WI38 (cell line): ENCODE results near the gene GNB2.

ENCODE experiments used
- H3K4me3 ChIP-seq: 2 replicates; pipeline ENCODE4 v1.5.1; 2011; ENCODE audit warnings: low read depth, mild to moderate bottlenecking, control low read depth, low read length
- TF ChIP-seq, protein P1 (sequence below): IDR thresholded peaks from 2 replicates; pipeline ENCODE4 v1.5.1; 2012; ENCODE audit warnings: low read depth, mild to moderate bottlenecking, control low read depth, low read length

The GNB2 gene

DNA sequence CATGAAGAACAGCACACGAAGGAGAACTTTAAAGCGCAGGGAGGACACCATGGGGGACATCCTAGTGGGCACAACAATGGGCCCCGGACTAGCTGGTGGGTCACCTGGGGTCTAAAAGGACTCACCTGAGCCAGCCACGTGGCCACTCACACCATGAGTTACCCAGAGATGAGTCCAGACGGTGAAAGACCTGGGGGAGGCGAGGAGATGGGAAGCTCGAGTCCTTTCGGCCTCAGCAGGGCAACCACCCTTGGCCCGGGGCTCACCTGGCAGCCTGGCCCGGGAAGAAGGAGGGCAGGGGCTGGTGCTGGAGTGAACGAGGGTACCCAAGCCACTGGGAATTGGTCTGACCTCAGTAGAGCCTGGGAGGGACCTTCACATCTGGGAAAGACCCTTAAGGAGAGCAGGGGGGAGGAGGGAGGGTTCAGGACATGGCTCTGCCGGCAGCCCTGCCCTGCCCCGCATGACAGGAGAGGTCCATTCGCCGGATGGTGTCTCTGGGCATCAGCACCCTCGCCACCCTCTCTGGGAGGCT, 14.9 kb downstream of the GNB2 start:
- no peak overlapping the region for H3K4me3 ChIP-seq
- TF ChIP-seq, protein P1, sequence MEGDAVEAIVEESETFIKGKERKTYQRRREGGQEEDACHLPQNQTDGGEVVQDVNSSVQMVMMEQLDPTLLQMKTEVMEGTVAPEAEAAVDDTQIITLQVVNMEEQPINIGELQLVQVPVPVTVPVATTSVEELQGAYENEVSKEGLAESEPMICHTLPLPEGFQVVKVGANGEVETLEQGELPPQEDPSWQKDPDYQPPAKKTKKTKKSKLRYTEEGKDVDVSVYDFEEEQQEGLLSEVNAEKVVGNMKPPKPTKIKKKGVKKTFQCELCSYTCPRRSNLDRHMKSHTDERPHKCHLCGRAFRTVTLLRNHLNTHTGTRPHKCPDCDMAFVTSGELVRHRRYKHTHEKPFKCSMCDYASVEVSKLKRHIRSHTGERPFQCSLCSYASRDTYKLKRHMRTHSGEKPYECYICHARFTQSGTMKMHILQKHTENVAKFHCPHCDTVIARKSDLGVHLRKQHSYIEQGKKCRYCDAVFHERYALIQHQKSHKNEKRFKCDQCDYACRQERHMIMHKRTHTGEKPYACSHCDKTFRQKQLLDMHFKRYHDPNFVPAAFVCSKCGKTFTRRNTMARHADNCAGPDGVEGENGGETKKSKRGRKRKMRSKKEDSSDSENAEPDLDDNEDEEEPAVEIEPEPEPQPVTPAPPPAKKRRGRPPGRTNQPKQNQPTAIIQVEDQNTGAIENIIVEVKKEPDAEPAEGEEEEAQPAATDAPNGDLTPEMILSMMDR = no peak

GRCh38 chr7:100689230-100690135, 15.9 kb downstream of the GNB2 start:
- no peak overlapping the region for H3K4me3 ChIP-seq
- TF ChIP-seq, protein P1 = no peak

DNA sequence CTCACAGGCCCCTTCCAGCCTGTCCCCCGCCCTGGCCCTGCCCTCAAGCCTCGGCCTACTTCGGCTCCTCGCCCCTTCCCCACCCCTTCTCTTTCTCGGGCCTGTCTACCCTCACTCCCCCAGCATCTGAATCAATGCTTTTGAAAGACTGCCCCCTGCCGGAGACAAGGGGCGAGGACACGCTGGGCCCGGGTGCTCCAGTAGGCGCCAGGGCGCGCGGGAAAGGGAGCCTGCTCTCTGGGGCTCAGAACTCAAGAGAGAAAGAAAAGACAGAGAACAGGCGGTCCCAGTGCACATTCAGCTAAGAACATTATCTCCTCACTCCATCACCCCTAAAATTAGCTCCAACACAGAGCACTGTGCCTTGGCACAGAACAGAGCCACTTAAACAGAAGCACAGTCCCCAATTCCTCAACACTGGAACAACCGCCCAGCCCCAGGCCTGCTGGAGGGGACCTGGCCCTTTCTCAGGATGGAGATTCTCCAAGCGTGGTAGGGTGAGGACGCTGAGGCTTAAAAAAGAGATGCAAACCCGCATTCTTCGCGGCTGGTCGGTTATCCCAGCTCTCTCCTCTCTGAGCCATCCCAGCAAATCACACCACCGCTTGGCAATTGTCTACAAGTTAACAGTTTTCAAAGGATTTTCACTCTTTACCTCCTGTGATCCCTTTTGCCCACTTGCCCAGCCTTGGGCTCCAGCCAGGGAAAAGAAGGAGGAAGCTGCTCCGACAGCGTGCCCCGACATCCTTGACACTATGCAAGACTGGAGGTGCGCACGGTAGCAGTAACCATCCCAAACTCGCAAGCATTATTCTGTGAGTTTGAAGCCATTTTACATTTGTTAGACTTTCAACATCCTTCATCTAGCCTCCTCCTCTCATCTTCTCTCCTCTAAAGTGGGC, 18.4 kb downstream of the GNB2 start:
- peak overlapping the region; percentile 83 for H3K4me3 ChIP-seq
- TF ChIP-seq, protein P1 = peak; percentile 93

DNA sequence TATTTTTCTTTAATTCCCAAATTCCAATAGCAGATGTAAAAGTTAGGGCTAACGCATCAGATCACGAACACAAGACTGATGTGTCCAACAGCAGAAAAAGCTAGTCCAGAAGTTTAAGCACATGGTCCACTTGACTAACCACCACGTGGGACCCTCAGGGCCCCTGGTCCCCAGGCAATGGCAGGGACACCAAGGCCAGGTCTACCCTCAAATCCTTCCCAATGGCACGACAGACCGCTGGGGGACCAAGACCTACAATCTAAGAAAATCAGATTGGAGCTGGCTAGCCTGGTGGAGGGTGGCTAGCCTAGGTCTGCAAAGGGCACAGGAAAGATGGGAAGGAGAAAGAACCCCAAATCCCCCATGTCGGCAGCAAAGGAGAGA, 19.0 kb downstream of the GNB2 start:
- H3K4me3 ChIP-seq = peak overlapping the region; percentile 83
- TF ChIP-seq, protein P1 = no peak

GRCh38 chr7:100693312-100694097, 20.0 kb downstream of the GNB2 start:
- TF ChIP-seq, protein P1 = no peak

DNA sequence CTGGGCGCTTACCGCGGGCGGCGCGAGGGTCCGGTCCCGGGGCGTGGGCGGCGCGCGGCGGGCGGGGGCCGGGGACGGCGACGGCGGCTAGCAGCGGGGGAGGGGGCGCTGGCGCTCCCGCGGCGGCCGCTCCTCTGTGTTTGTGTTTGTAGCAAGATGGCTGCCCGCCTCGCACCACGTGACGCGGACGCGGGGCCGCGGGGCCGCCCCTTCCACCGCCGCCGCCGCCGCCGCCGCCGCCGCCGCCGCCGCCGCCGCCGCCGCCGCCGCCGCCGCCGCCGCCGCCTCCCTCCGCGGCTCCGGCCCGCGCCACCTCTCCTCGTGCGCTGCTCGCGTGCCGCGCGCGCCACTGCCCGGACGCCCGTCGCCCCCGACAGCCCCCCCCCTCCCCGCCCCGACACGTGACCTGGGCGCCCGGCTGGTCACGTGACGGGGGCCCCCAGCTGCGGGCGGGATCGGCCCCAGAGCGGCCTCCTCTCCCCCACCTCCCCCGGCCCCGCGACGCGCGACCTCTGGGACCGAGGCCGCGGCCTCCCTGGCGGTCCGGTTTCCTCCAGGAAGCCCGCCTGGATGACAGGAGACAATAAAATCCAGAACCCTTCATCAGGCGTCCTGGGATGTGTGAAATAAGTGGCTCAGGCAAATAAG, 20.7 kb downstream of the GNB2 start, which contains the start of gene GIGYF1:
GIGYF1 (minus strand) TSS at position 153 of the 648 bp plus-strand sequence. CDS start 6,012 bp downstream, outside the sequence.
- TF ChIP-seq, protein P1 = no peak
- peak within 1 kb of the TSS; percentile 83 for H3K4me3 ChIP-seq

More at GRCh38 chr7:100693312-100694097, 20.0 kb downstream of the GNB2 start:
- peak overlapping the region; percentile 83 for H3K4me3 ChIP-seq
